Osteocyte (in vitro differentiated cells): ENCODE data around the gene TECPR1. TPM values are rescaled to one million over a fixed set of nuclear protein-coding genes. Genes with fewer than 3 reads are reported as not detected.

ENCODE experiments used
- DNase-seq: peaks from one replicate; pipeline ENCODE4 v3.0.0; 2021; ENCODE audit warnings: mixed read lengths; ENCODE audit not compliant: unreplicated experiment; ENCODE audit errors: extremely low spot score
- H3K27ac Mint-ChIP-seq: one replicate; pipeline ENCODE4 v1.8.0; 2021; ENCODE audit warnings: mild to moderate bottlenecking, mixed read lengths; ENCODE audit not compliant: unreplicated experiment
- H3K27me3 Mint-ChIP-seq: one replicate; pipeline ENCODE4 v1.8.0; 2021; ENCODE audit warnings: mixed read lengths; ENCODE audit not compliant: unreplicated experiment
- H3K36me3 Mint-ChIP-seq: one replicate; pipeline ENCODE4 v1.8.0; 2021; ENCODE audit warnings: mixed read lengths; ENCODE audit not compliant: unreplicated experiment
- H3K4me1 Mint-ChIP-seq: one replicate; pipeline ENCODE4 v1.8.0; 2021; ENCODE audit warnings: mixed read lengths; ENCODE audit not compliant: unreplicated experiment
- H3K4me3 Mint-ChIP-seq: one replicate; pipeline ENCODE4 v1.8.0; 2021; ENCODE audit warnings: mild to moderate bottlenecking, moderate library complexity, mixed read lengths; ENCODE audit not compliant: unreplicated experiment
- H3K9me3 Mint-ChIP-seq: one replicate; pipeline ENCODE4 v1.8.0; 2021; ENCODE audit warnings: mixed read lengths; ENCODE audit not compliant: unreplicated experiment
- total RNA-seq: library from RNA; stranded (reverse); gene quantifications from 2 replicates; pipeline ENCODE4 v1.2.1, GENCODE V29; 2021
- TF ChIP-seq, protein P1 (sequence below): fragments of 200-600 bp; sonication (generic); IDR thresholded peaks from 2 replicates; pipeline ENCODE4 v1.5.0; 2021; ENCODE audit warnings: antibody characterized with exemption, mild to moderate bottlenecking, moderate library complexity

TECPR1 gene
- total RNA-seq, 1 donor from 2014 or later: 33.6 TPM

GRCh38 chr7:98248156-98248555 lies 3.9 kb downstream of the TECPR1 start:
- Mint-ChIP-seq H3K4me3 (no peak overlapping the region), H3K36me3 (peaks cover 7% of the 10 kb centered on the region), H3K9me3 (no peaks in the 10 kb centered on the region), H3K27me3 (no peaks in the 10 kb centered on the region), H3K27ac (no peak overlapping the region), H3K4me1 (peaks cover 25% of the 10 kb centered on the region)
- DNase-seq: no peak
- TF ChIP-seq, protein P1, sequence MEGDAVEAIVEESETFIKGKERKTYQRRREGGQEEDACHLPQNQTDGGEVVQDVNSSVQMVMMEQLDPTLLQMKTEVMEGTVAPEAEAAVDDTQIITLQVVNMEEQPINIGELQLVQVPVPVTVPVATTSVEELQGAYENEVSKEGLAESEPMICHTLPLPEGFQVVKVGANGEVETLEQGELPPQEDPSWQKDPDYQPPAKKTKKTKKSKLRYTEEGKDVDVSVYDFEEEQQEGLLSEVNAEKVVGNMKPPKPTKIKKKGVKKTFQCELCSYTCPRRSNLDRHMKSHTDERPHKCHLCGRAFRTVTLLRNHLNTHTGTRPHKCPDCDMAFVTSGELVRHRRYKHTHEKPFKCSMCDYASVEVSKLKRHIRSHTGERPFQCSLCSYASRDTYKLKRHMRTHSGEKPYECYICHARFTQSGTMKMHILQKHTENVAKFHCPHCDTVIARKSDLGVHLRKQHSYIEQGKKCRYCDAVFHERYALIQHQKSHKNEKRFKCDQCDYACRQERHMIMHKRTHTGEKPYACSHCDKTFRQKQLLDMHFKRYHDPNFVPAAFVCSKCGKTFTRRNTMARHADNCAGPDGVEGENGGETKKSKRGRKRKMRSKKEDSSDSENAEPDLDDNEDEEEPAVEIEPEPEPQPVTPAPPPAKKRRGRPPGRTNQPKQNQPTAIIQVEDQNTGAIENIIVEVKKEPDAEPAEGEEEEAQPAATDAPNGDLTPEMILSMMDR: no peak

DNA sequence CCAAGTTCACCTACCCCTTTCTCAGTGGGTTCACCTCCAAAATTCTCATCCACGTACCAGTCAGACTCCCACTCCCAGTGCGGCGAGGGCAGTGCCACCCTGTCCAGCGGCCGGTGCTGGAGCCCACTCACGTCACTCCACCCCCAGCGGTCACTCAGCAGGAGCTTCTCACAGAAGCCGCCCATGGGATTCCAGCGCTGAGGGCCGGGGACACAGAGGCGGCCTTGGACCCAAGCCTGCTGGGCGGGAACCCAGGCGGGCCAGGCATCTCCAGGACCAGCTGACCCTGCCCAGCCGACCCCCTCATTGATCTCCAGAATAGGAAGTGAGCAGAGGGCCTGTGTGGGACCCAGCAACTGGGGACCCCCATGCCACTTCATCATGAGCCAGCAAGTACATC lies 7.2 kb downstream of the TECPR1 start:
- TF ChIP-seq, protein P1: no peak
- H3K4me1 Mint-ChIP-seq: peaks cover 2% of the 10 kb centered on the region
- peaks cover 15% of the 10 kb centered on the region for H3K36me3 Mint-ChIP-seq
- H3K9me3 Mint-ChIP-seq: no peaks in the 10 kb centered on the region
- DNase-seq: no peak
- H3K27ac Mint-ChIP-seq: no peak overlapping the region
- no peaks in the 10 kb centered on the region for H3K27me3 Mint-ChIP-seq
- no peak overlapping the region for H3K4me3 Mint-ChIP-seq

DNA sequence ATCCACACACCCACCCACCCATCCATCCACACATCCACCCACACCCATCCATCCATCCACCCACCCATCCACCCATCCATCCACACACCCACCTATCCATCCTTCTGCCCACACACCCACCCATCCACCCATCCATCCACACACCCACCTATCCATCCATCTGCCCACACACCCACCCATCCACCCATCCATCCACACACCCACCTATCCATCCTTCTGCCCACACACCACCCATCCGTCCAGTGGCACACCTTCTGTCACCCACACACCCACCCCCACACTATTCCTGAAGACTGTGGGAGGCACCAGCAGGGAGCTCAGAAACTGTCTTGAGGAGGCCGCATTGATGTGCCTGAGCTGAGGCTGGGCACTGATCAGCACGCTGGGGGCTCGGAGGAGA lies 9.1 kb downstream of the TECPR1 start:
- DNase-seq: no peak
- Mint-ChIP-seq H3K27me3 (no peaks in the 10 kb centered on the region), H3K36me3 (peaks cover 17% of the 10 kb centered on the region), H3K9me3 (no peaks in the 10 kb centered on the region), H3K27ac (no peak overlapping the region), H3K4me3 (no peak overlapping the region), H3K4me1 (peaks cover 8% of the 10 kb centered on the region)
- TF ChIP-seq, protein P1: no peak

- no peaks in the 10 kb centered on the region for H3K9me3 Mint-ChIP-seq
- TF ChIP-seq, protein P1: no peak
- no peak overlapping the region for H3K4me3 Mint-ChIP-seq
- no peak for DNase-seq
- no peak overlapping the region for H3K27ac Mint-ChIP-seq
- H3K27me3 Mint-ChIP-seq: no peaks in the 10 kb centered on the region
- H3K36me3 Mint-ChIP-seq: peaks cover 16% of the 10 kb centered on the region
- peaks cover 8% of the 10 kb centered on the region for H3K4me1 Mint-ChIP-seq
Observed at GRCh38 chr7:98242342-98242741, 9.7 kb downstream of the TECPR1 start.

GRCh38 chr7:98241674-98242241 lies 10.3 kb downstream of the TECPR1 start:
- no peak for DNase-seq
- Mint-ChIP-seq H3K4me3 (no peak overlapping the region), H3K36me3 (peaks cover 16% of the 10 kb centered on the region), H3K27me3 (no peaks in the 10 kb centered on the region), H3K9me3 (no peaks in the 10 kb centered on the region), H3K27ac (no peak overlapping the region), H3K4me1 (peaks cover 8% of the 10 kb centered on the region)
- TF ChIP-seq, protein P1: no peak
